Activated gamma-delta T cell treated with anti-CD3 and anti-CD28 coated beads, Interleukin-2, amount 50 U/mL, for 16 hours (primary cell): ENCODE measurements around the gene SURF4.

ENCODE experiments used
- DNase-seq: peaks from one replicate; pipeline ENCODE4 v3.0.0-alpha.2; 2020; ENCODE audit warnings: low read depth

The SURF4 gene

DNA sequence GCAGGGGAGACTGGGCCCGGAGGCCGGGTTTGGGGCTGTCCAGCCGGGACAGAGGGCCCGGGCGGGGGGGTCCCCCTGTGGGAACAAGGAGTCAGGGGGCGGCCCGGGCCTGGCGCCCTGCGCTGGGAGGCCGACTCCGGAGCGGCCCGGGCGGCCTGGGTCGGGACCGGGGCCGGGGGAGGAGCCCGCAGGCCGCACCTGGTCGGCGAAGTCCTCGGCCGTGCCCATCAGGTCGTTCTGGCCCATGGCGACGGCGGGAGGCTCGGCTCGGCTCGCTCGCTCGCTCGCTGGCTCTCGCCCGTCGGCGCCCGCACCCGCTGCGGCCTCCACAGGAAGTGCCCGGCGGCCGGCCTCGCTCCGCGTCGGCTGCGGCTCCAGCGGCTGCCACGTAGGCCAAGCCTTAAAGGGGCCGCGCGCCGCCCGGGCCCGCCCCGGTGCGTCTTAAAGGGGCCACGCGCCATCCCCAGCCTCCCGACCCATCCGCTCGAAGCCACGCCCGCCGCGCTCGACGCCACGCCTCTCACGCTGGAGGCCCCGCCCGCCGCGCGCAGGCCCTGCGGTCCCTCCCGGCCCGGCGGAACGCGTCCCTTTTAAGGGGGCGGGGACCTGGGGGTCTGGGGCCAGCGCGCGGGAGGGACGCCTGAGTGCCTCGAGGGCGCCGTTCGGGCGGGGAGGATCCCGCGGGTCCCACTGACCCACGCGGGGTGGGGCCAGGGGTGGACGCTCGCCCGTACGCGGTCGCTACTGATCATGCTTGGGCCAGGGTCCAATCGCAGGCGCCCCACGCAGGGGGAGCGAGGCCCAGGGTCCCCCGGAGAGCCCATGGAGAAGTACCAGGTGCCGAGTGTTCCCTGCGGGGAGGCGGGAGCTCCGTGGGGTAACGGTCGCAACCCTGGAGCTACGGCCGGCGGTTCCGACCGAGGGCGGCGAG, at the start of gene SURF4, which contains the start of gene STKLD1:
SURF4 (minus strand) TSS at position 337 of the 931 bp plus-strand sequence; CDS start at position 246, 91 bp downstream.
STKLD1 (plus strand) TSS at position 643 of the 931 bp plus-strand sequence; CDS start at position 751, 108 bp downstream.
- DNase-seq: peak; percentile 91

DNA sequence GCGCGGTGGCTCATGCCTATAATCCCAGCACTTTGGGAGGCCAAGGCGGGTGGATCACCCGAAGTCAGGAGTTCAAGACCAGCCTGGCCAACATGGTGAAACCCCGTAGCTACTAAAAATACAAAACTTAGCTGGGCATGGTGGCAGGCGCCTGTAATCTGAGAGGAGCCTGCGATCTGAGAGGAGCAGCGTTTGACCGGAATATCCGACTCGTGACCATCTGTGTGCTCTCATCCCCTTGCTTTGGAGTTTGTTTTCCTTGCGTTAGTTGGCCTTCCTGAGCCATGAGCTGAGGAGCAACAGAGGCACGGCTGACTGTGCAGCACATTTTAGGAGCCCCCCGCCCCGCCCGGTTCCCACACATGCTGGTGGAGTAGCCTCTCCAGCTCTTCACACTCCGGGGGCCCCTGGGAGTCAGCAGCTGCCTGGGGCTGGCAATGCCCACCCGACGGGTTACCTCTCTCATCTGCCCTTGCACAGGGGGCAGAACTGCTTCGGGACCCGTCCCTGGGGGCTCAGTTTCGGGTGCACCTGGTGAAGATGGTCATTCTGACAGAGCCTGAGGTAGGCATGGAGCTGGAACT, 49.3 kb upstream of the SURF4 start:
- DNase-seq: no peak

DNA sequence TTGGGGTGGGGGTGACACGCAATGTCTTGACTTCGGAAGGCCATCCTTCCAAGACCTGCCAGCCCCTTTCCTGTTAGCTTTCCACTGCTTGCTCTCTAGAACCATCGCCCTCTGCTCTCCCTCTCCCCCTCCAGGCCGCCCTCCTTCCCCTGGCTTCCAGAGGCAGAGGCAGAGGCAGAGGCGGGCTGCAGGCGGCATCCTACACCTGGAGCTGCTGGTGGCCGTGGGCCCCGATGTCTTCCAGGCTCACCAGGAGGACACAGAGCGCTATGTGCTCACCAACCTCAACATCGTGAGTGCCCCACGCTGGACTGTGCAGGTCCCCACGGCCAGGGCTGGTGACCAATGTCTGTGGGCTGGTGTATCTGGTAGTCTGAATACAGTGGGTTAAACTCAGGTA, 48.3 kb upstream of the SURF4 start:
- DNase-seq: no peak

DNA sequence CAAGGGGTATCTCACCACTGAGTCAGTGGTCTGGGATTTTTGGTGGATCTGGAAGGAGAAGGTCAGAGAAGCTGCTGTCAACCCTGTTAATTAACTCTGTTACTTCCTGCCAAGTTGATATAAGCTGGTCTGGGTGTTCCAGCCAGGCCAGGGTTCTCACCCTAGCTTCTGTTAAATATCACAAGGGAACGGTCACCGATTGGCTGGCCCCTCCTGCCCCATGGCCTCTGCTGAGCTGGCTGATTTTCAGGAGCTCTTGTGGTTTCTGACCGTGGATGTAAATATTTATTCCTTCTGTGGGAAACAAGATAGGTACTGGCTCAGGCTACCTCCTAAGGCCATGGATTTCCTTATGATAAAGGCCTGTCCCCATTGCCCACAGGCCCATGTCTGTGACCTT, 47.4 kb upstream of the SURF4 start:
- DNase-seq: no peak

DNA sequence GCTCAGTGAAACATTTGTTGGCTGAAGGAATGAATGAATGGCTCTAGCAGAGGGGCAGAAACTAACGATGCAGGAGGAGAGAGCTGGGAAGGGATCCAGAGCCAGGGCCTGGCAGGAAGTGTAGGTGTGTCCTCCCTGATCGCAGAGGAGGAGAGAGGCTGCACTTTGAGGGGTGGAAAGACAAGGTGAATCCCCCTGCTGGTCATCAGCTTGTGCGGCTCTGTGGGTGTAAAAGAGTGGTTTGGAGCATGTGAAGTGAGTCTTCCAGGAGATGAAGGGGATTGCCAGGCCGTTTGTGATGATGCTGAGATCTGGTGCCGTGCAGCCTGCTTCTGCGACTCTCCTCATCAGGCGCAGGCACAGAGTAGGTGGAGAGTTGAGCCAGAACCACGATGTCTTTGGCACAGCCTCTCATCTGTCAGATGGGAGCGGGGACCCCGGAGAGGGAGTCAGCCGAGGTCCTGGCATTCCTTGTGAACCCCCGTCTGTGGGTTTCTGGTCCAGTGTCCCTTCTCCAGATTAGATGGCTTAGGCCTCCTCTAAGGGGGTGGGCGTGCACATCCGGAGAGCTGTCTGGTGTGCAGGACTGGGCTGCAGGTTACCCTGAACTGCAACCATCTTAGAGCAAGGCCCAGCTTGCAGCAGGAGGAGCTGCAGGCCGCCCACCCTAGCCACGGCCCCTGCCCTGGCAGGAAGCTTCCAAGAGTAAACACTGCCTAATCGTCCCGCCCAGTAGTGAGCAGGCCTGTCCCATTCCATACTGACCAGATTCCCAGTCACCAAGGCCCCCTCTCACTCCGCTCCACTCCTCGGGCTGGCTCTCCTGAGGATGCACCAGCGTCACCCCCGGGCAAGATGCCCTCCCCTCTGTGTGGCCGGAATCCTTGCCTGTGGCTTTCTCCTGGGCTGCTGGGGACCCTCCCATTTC, 46.0 kb upstream of the SURF4 start, which contains the start of gene ADAMTS13:
ADAMTS13 (plus strand) TSS at position 753 of the 928 bp plus-strand sequence; CDS start at position 830, 77 bp downstream.
- no peak for DNase-seq

DNA sequence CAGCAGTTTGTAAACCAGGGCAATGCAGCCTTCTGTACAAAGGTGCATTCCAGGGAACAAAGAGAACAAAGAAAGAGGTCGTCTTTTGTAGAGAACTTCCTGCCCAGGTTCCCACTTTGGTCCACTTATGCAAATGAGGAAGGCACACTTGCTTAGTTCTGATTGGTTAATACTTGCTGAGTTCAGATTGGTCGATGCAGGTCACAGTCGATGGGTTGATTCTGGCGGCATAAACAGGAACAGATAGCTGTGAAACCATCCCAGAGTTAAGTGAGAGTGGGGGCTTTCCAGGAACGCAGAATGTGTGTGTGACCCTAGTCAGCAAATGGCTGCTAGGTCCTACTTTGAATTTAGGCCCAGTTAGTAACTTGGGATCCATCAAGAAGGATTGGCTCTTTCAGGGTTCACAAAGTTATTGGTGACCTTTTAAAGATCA, 44.5 kb upstream of the SURF4 start:
- no peak for DNase-seq

DNA sequence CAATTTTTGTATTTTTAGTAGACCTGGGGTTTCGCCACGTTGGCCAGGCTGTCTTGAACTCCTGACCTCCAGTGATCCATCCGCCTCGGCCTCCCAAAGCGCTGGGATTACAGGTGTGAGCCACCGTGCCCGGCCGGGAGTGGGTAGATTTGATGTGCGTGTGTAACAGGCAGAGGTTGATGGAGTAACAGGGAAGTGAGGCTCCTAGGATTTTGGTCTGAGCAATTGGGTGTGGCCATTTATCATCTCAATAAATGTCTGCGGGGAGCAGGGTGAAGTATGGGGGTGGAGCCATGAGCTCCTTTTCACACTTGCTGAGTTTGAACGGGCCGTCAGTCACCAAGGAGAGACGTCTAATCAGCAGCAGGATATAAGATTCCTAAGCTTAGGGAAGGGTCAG, 43.1 kb upstream of the SURF4 start:
- DNase-seq: no peak

DNA sequence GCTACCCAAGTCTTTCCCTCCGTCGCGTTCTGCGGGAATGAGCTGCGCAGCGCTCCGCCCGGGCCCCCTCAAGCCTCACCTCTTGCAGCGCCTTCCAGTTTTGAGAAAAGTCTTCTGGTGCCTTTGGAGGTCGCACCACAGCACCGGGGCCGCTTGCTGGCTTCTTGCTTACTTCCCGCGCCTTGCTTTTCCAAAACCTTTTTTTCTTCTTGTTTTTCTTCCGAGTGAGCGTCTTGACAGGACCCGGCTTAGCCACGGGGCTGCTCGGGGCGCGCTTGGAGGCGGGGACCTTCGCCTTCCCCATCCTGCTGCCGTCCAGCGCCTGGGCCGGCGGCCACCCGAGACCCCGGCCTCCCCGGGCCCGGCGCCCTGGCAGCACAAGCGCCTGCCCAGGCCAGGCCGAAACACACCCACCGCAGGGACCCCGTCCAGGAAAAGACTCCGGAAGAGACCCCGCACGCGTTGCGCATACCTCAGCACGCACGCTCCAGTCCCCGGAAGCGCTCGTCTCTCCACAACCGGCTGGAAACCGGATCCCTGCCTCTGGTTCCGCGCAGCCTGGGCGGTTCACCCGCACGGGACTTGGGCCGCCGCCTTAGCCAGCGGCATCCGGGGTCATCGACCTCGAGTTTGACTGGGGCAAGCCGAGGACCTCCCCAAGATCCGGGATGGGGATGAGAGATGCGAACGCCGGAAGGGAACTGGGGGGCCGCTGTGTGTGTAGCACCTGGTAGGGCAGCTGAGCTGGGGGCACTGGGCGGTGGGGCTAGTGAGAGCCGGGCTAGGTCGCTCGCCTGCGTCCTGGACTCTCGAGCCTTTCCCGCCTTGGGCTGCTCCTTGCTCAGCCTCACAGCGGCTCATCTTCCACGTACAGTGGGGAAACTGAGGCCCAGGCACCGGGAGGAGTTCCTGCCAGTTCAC, 41.9 kb upstream of the SURF4 start, which contains the start of gene REXO4:
REXO4 (minus strand) TSS at position 470 of the 921 bp plus-strand sequence; CDS start at position 304, 166 bp downstream.
- peak; percentile 62 for DNase-seq

DNA sequence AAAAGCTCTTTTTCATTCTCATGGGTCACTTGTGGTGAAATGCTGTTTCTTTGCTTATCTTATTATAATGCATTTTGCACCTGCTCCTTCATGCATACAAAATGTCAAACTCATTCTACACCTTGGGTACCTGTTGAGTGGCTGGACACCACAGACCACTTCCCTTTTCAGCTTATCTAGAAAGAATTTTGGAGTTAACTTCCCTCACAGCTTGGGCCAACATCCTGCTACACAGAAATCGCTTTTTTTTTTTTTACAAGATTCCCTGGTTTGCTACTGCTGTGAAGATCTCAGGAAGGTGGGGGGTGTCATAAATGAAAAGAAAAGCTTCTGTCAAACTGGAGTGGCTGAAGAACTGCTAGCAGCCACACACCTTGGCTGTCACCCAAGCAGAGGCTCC, 39.3 kb upstream of the SURF4 start:
- DNase-seq: no peak

DNA sequence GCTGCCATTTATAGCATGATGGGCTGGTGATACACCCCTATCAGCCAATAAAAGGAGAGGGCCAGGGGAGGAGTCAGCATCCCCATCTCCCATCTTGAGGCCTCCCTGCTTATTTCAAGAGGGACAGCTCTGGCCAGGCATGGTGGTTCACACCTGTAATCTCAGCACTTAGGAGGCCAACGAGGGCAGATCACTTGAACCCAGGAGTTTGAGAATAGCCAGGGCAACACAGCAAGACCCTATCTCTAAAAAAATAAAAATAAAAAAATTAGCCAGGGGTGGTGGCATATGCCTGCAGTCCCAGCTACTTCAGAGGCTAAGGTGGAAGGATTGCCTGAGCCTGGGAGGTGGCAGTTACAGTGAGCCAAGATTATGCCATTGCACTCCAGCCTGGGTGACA, 32.2 kb upstream of the SURF4 start:
- DNase-seq: no peak

DNA sequence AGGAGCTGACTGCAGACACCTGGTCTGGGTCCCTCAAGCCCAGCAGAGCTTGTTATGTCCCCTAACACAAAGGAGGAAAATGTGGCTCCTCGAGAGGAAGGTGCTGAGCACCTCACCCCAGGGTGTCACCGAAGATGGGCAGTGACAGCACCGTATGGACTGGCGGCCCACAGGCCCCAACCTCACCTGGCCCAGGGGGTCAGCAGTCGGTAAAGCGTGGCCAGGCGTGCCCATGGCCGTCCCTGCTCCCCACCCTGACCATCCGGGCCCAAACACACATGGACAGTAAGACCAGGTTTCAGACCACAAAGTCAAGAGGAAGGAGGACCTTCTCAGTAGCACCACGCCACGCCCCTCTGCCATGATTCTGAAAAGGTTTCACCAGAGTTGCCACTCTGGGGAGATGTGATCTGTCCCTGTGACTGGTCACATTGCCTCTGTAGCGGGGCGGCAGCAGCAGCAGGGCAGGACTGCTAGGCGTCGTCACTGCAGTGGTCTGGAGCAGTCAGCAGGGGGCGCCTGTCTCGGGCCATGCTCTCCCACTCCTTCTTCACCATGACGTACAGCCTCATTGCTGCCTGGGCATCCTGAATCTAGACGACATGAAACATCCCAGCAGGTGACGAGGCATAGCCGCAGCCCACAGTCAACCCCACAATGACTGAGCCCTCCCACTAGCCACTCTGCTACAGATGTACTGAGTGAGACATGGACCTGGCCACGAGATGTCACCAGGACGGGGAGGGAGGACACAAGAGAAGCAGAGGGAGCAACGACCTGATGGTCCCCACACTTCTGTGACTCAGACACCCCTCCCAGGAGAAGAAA, 30.8 kb upstream of the SURF4 start:
- DNase-seq: peak; percentile 64

DNA sequence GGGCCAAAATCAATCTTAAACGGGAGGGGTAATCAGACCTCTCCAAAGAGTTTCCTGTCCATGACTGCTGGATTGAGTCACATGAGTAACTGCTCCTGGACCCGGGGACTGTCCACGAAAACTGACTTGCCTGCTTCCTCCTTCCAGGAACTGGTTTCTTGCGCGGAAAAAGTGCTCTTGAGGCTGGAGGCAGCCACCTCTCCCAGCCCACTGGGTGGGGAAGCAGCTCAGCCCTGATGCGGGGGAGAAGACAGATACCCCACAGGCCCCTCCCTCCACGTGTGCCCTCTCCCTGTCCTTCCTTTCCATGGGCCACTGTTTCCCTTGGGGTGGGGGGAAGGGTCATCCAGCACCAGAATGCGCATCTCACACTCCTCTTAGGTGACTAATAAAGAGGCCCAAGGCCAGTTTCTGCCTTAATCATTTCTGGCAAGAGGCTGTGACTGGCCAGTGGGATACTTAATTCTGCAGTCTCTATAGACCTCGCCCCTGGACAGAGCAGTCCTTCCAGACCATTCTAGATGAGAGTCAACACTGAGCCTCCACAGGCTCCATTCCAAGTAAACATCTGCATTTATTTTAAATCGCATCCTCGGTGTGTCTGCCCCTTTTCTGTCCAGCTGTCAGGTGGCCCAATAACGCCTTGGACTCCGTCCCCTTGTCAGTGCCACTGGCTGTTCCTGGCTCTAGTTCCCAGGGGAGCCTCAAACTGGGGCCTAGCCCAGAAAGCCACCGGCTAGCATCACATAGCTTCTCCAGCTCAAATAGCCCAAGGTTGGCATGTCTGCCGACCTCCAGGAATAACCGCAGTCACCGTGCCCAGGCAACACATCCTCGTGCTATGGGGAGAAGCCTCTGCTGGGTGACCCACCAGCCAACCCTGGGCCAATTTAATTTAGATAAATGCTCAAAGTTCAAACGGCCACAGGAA, 29.9 kb upstream of the SURF4 start:
- DNase-seq: no peak

DNA sequence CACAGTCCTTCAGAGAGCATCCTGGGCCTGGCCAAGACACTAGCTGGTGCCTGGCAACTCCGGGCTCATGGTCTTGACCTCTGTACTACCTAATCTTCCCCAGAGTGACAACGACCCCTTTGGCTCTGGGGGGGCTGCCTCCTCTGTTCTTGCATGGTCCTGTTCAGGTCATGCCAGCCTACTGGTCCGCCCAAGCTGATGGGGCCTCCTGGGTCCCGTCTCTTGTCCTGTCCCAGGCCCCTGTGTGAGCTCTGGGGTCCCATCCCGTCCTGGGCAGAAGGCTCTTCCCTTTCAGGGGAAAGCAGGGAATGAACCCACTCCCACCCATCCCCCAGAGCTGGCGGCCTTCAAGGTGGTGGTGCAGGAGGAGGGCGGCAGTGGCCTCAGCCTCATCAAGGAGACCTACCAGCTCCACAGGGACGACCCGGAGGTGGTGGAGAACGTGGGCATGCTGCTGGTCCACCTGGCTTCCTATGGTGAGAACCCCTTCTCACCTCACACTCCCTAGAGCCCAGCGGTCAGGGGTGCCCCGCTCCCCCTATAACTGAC, 28.7 kb upstream of the SURF4 start:
- no peak for DNase-seq

DNA sequence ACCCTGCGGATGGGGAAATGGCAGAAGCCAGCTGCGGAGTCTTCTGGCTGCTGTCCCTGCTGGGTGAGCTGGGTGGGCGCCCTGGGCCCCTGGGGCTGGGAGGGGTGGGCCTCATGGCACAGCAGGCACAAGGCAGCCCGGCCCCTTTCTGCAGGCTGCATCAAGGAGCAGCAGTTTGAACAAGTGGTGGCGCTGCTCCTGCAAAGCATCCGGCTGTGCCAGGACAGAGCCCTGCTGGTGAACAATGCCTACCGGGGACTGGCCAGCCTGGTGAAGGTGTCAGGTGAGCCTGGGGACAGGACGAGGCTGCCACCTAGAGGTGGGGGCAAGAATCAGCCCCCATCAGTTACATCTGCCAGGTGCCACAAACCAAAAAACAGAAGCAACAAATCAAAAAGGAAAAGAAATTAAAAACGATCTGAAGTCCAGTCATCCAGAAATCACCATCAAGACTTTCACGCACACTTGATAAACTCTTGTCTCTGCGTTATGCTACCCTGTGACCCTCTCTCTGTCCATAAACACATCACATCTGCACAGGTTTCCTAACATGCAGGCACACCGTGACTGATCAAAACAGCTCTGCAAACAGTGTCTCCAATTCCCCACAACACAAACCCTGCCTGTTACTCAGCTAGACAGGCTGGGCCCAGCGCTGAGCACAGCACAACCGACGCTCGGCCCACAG, 28.1 kb upstream of the SURF4 start:
- peak; percentile 38 for DNase-seq

DNA sequence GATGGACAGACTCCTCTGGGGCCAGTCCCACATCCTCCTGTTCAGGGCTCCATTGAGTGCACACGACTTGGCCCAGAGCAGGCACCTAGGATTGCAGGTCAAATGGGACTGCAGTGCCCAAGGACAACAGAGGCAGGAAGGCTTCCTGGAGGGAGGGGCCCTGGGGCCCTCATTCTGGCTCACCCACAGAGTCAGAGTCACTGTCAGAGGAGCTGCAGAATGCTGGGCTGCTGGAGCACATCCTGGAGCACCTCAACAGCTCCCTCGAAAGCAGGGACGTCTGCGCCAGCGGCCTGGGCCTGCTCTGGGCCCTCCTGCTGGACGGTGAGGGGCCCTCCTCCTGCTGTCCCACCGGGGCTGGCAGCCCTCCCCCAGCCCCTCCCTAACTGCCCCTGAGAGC, 26.8 kb upstream of the SURF4 start:
- no peak for DNase-seq

DNA sequence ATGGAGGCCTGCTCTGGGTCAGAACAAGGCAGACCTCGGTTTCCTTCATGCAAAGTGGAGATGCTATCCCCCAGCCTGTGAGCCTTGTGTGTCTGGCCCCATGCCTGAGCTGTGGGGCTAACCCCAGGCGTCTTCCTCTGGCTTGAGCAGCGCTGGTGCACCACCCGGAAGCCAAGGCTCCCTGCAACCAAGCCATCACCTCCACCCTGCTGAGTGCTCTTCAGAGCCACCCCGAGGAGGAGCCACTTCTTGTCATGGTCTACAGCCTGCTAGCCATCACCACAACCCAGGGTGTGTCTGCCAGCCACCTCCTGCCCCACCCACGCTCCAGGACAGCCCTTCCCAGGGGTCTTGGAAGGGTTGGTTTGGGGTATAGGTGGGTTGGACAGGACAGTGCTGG, 25.7 kb upstream of the SURF4 start:
- no peak for DNase-seq

DNA sequence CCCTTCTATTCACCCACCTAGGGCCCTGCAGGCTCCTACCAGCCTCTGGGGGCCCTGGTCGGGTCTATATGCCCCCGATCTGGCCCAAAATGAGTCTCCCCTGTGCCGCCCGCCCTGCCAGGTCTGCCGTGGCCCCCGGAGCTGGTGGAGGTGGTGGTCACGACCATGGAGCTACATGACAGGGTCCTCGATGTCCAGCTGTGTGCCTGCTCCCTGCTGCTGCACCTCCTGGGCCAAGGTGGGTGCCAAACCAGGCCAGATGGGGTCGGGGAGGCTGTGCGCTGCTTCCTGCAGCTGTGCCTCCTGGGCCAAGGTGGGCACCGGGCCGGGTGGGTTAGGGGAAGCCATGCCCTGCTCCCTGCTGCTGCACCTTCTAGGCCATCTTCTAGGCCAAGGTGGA, 24.4 kb upstream of the SURF4 start:
- no peak for DNase-seq

DNA sequence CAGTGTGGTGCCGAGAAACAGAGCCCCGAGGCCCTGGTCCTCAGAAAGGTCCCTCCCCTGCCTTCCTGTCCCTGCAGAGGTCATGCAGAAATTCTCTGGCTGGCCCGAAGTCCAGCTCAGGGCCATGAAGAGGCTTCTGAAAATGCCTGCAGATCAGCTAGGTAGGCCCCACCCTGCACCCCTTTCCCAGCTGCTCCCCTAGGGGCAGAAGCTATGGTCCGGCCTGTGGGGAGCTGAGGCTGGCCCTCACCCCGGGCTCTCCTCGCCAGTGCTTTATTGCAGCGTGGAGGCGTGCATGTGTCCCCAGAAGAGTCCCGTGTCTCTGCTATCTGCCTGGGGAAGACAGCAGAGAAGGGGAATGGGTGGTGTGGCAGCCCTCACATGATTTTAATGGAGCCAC, 22.0 kb upstream of the SURF4 start:
- DNase-seq: no peak
